ENCODE data around the gene PRKN. TPM values are rescaled to one million over a fixed set of nuclear protein-coding genes. Genes with fewer than 3 reads are reported as not detected.

PRKN gene
- total RNA-seq, 3 donors from 2014 or later, result 0.05 to 0.13 TPM; not detected in 1

DNA sequence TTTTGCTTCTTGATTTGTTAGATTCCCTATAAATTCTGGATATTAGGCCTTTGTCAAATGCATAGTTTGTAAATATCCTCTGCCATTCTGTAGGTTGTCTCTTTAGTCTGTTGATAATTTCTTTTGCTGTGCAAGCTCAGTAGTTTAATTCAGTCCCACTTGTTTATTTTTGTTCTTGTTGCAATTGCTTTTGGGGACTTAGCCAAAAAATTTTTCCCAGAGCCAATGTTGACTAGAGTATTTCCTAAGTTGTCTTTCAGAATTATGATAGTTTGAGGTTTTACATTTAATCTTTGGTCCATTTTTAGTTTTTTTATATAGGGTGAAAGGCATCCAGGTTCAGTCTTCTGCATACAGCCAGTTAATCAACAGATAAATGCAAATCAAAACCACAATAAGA is 96.0 kb downstream of the PRKN start:
- Mint-ChIP-seq H3K4me3 (no peak overlapping the region), H3K27me3 (ENCODE audit: low read depth) (no peaks in the 10 kb centered on the region), H3K4me1 (ENCODE audit: low read depth) (no peaks in the 10 kb centered on the region), H3K9me3 (peaks cover 9% of the 10 kb centered on the region), H3K36me3 (ENCODE audit: insufficient read depth) (peaks cover 5% of the 10 kb centered on the region)
- ATAC-seq (no peak), DNase-seq (no peak)

GRCh38 chr6:162630069-162630468 is 97.5 kb downstream of the PRKN start:
- ATAC-seq (no peak), DNase-seq (no peak)
- Mint-ChIP-seq H3K27me3 (ENCODE audit: low read depth) (no peaks in the 10 kb centered on the region), H3K36me3 (ENCODE audit: insufficient read depth) (peaks cover 2% of the 10 kb centered on the region), H3K4me3 (no peak overlapping the region), H3K9me3 (peaks cover 9% of the 10 kb centered on the region), H3K4me1 (ENCODE audit: low read depth) (no peaks in the 10 kb centered on the region)

GRCh38 chr6:162627825-162628224 is 99.7 kb downstream of the PRKN start:
- Mint-ChIP-seq H3K4me1 (ENCODE audit: low read depth) (no peaks in the 10 kb centered on the region), H3K4me3 (no peak overlapping the region), H3K9me3 (peaks cover 9% of the 10 kb centered on the region), H3K27me3 (ENCODE audit: low read depth) (no peaks in the 10 kb centered on the region), H3K36me3 (ENCODE audit: insufficient read depth) (peaks cover 2% of the 10 kb centered on the region)
- no peak for DNase-seq
- no peak for ATAC-seq

- no peak overlapping the region for H3K4me3 Mint-ChIP-seq
- H3K9me3 Mint-ChIP-seq, result peaks cover 9% of the 10 kb centered on the region
- no peak for ATAC-seq
- H3K4me1 Mint-ChIP-seq (ENCODE audit: low read depth), result no peaks in the 10 kb centered on the region
- peaks cover 2% of the 10 kb centered on the region for H3K36me3 Mint-ChIP-seq (ENCODE audit: insufficient read depth)
- no peaks in the 10 kb centered on the region for H3K27me3 Mint-ChIP-seq (ENCODE audit: low read depth)
- no peak for DNase-seq
Observed at GRCh38 chr6:162627362-162627761, 100.2 kb downstream of the PRKN start.

GRCh38 chr6:162626869-162627268 is 100.7 kb downstream of the PRKN start:
- no peak overlapping the region for H3K4me3 Mint-ChIP-seq
- ATAC-seq (no peak), DNase-seq (no peak)
- no peaks in the 10 kb centered on the region for H3K4me1 Mint-ChIP-seq (ENCODE audit: low read depth)
- H3K36me3 Mint-ChIP-seq (ENCODE audit: insufficient read depth), result peaks cover 2% of the 10 kb centered on the region
- no peaks in the 10 kb centered on the region for H3K27me3 Mint-ChIP-seq (ENCODE audit: low read depth)
- peaks cover 9% of the 10 kb centered on the region for H3K9me3 Mint-ChIP-seq

DNA sequence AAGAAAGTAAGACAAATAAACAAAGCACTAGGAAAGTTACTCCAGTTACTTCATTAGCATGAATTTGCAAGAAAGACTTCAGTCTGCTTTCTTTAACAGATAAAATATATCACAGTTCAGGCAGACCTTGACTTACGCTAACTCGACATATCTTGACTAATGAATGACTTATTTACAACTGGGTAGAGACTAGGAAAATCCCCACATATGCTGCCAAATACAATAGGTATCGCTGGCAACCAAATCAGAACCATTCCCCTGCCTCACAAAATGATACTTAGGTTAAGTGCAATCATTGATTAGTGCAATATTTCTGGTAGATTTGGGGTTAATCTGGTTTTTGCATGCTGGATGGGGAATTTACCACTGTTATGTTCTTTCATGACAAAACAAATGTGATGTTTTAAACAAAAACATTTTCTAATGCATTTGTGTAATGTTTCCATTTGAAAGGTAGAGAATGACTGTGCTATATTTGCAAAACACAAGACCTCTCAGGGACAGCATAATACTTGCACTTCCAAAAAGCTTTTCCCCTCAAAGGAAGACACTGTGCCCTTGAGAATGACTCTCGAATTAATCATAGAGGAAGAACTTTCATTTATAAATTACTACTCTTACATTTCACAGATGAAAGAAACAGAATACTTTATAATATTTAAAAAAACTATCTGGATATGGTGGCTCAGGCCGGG is 101.6 kb downstream of the PRKN start:
- no peak for ATAC-seq
- H3K27me3 Mint-ChIP-seq (ENCODE audit: low read depth), result no peaks in the 10 kb centered on the region
- peaks cover 4% of the 10 kb centered on the region for H3K9me3 Mint-ChIP-seq
- peaks cover 2% of the 10 kb centered on the region for H3K4me1 Mint-ChIP-seq (ENCODE audit: low read depth)
- no peak for DNase-seq
- no peak overlapping the region for H3K4me3 Mint-ChIP-seq
- peaks cover 2% of the 10 kb centered on the region for H3K36me3 Mint-ChIP-seq (ENCODE audit: insufficient read depth)

GRCh38 chr6:162622572-162622971 is 105.0 kb downstream of the PRKN start:
- Mint-ChIP-seq H3K9me3 (no peaks in the 10 kb centered on the region), H3K36me3 (ENCODE audit: insufficient read depth) (no peaks in the 10 kb centered on the region), H3K4me3 (no peak overlapping the region), H3K4me1 (ENCODE audit: low read depth) (peaks cover 2% of the 10 kb centered on the region), H3K27me3 (ENCODE audit: low read depth) (no peaks in the 10 kb centered on the region)
- ATAC-seq (no peak), DNase-seq (no peak)

- Mint-ChIP-seq H3K9me3 (no peaks in the 10 kb centered on the region), H3K36me3 (ENCODE audit: insufficient read depth) (no peaks in the 10 kb centered on the region), H3K4me3 (no peak overlapping the region), H3K27me3 (ENCODE audit: low read depth) (no peaks in the 10 kb centered on the region), H3K4me1 (ENCODE audit: low read depth) (peaks cover 2% of the 10 kb centered on the region)
- ATAC-seq (peak in 1 of 2 donors; percentile 43), DNase-seq (no peak)
Observed at GRCh38 chr6:162621246-162621645, 106.3 kb downstream of the PRKN start.

DNA sequence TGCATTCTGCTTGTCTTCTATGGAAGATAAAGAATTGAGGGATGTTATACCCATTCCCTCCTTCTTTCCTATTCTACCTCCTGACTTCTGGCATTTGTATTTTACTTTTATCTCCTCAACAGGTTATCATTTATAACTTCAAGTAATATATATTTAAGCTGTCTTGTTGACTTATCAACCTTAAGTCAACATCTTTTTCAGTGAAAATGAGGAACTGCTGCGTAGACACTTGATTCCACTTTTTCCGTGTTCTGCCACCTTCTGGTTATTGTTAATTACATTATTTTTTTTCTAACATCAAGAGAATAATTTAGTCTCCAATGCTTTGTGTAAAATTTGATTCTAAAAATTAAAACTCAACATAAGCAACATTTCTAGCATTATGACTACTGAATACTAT is 107.5 kb downstream of the PRKN start:
- Mint-ChIP-seq H3K4me3 (no peak overlapping the region), H3K4me1 (ENCODE audit: low read depth) (peaks cover 2% of the 10 kb centered on the region), H3K36me3 (ENCODE audit: insufficient read depth) (no peaks in the 10 kb centered on the region), H3K27me3 (ENCODE audit: low read depth) (no peaks in the 10 kb centered on the region), H3K9me3 (no peaks in the 10 kb centered on the region)
- ATAC-seq (no peak), DNase-seq (no peak)

- H3K4me1 Mint-ChIP-seq (ENCODE audit: low read depth), result peaks cover 2% of the 10 kb centered on the region
Observed at GRCh38 chr6:162618448-162619002, 109.0 kb downstream of the PRKN start.

DNA sequence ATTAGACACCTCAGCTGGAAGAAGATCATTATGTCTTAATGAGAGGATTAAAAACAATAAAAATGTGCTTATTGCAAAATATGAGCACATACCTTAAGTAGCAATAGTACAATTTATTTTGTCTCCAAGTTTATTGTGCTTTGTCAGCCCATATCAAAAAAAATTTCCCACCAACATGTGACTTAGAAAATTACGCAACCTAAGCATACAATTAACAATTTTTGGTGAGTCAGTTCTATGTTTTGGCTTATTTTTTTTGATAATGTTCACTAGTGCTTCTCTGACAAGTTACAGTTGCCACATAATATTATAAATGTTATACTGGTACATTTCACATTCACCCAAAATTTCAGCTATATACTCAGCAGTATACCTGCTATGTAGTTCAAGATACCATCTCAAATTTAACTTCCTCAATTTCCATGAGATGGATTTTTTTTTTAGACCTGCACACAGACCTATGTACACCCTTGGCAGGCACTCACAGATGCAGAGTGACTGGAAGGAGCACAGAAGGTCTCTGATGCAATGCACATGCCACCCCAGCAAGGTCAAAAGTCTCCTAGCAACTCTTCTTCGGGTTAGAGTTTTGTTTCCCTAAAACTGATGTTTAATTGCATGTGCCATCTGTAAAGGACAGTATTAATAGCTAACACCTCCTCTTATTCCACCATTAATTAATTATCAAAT is 112.4 kb downstream of the PRKN start:
- DNase-seq (no peak), ATAC-seq (no peak)
- H3K27me3 Mint-ChIP-seq (ENCODE audit: low read depth), result no peaks in the 10 kb centered on the region
- H3K9me3 Mint-ChIP-seq, result no peaks in the 10 kb centered on the region
- H3K4me3 Mint-ChIP-seq, result no peak overlapping the region
- no peaks in the 10 kb centered on the region for H3K4me1 Mint-ChIP-seq (ENCODE audit: low read depth)
- no peaks in the 10 kb centered on the region for H3K36me3 Mint-ChIP-seq (ENCODE audit: insufficient read depth)

More at GRCh38 chr6:162618448-162619002, 109.0 kb downstream of the PRKN start:
- H3K27me3 Mint-ChIP-seq (ENCODE audit: low read depth), result no peaks in the 10 kb centered on the region
- no peaks in the 10 kb centered on the region for H3K9me3 Mint-ChIP-seq
- DNase-seq, result no peak
- H3K36me3 Mint-ChIP-seq (ENCODE audit: insufficient read depth), result no peaks in the 10 kb centered on the region
- no peak for ATAC-seq
- H3K4me3 Mint-ChIP-seq, result no peak overlapping the region

GRCh38 chr6:162613310-162613709 is 114.3 kb downstream of the PRKN start:
- ATAC-seq, result no peak
- Mint-ChIP-seq H3K4me1 (ENCODE audit: low read depth) (no peaks in the 10 kb centered on the region), H3K4me3 (no peak overlapping the region), H3K36me3 (ENCODE audit: insufficient read depth) (no peaks in the 10 kb centered on the region), H3K9me3 (no peaks in the 10 kb centered on the region), H3K27me3 (ENCODE audit: low read depth) (no peaks in the 10 kb centered on the region)
- DNase-seq, result no peak

DNA sequence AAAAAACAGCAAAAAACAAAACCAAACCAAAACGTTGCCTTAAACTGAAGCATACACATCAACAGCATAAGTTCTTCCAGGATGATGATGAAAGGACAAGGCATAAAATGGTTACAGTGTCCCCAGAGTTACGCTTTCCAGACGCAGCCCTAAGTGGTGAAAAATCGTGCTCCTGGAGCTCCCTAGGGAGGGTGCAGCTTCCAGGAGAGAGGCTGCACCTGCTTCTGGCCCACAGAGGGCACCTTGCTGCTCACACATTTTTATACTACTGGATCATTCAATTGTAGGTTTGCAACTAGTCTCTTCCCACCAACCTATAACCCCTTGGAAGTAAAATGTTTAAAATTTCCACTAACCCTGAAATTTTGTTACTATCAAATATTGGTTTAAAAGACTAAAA is 115.0 kb downstream of the PRKN start:
- H3K4me1 Mint-ChIP-seq (ENCODE audit: low read depth), result no peaks in the 10 kb centered on the region
- DNase-seq (no peak), ATAC-seq (no peak)
- no peaks in the 10 kb centered on the region for H3K9me3 Mint-ChIP-seq
- no peaks in the 10 kb centered on the region for H3K36me3 Mint-ChIP-seq (ENCODE audit: insufficient read depth)
- no peaks in the 10 kb centered on the region for H3K27me3 Mint-ChIP-seq (ENCODE audit: low read depth)
- no peak overlapping the region for H3K4me3 Mint-ChIP-seq

GRCh38 chr6:162610351-162610750 is 117.2 kb downstream of the PRKN start:
- no peak for DNase-seq
- H3K36me3 Mint-ChIP-seq (ENCODE audit: insufficient read depth), result no peaks in the 10 kb centered on the region
- no peak overlapping the region for H3K4me3 Mint-ChIP-seq
- H3K4me1 Mint-ChIP-seq (ENCODE audit: low read depth), result no peaks in the 10 kb centered on the region
- H3K9me3 Mint-ChIP-seq, result no peaks in the 10 kb centered on the region
- ATAC-seq, result no peak
- H3K27me3 Mint-ChIP-seq (ENCODE audit: low read depth), result no peaks in the 10 kb centered on the region

DNA sequence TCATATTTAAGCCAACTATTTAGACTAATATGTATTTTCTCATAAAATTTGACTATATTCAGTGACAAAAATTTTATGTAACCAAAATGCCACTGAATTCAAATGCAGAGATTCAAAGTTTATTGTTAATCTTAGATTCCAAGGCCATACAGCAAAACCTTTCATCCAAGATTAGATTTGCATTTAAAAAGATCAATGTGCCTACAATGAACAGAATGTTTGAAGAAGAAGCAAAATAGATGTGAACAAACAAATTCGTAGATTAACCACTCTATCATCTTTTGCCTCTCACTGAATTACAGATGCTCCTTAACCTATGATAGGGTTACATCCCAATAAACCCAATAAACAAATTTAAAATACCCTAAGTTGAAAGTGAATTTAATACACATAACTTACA is 121.7 kb downstream of the PRKN start:
- DNase-seq (no peak), ATAC-seq (no peak)
- Mint-ChIP-seq H3K36me3 (ENCODE audit: insufficient read depth) (no peaks in the 10 kb centered on the region), H3K9me3 (no peaks in the 10 kb centered on the region), H3K4me3 (no peak overlapping the region), H3K4me1 (ENCODE audit: low read depth) (no peaks in the 10 kb centered on the region), H3K27me3 (ENCODE audit: low read depth) (no peaks in the 10 kb centered on the region)

All from activated T-cell treated with anti-CD3 and anti-CD28 coated beads, Interleukin-2, amount 50 U/mL, for 4 hours (primary cell).